WTC11 (cell line): ENCODE measurements around the gene SSH2. TPM values are rescaled to one million over a fixed set of nuclear protein-coding genes. Genes with fewer than 3 reads are reported as not detected.

Experiments used
- ATAC-seq: fragments of 200-7000 bp; cut with Tn5 transposase; 2 replicates; pipeline ENCODE4 v1.10.0; 2021; ENCODE audit warnings: mild to moderate bottlenecking, moderate library complexity
- CTCF ChIA-PET: fragments of 300-600 bp; sonication (Branson Sonifier 250); formaldehyde crosslinking; loops from one replicate; lab custom pipeline; 2021; ENCODE audit warnings: antibody characterized with exemption; lab: Charles Lee
- POLR2A ChIA-PET: fragments of 350-600 bp; sonication (Branson Sonifier 250); formaldehyde crosslinking; loops from one replicate; lab custom pipeline; 2021; ENCODE audit warnings: antibody characterized with exemption; lab: Charles Lee
- DNase-seq: peaks from one replicate; pipeline ENCODE4 v3.0.0; 2021; ENCODE audit warnings: low spot score
- H3K27ac Mint-ChIP-seq: 2 replicates; pipeline ENCODE4 v1.8.0; 2021; ENCODE audit warnings: mixed read lengths
- H3K27me3 Mint-ChIP-seq: 2 replicates; pipeline ENCODE4 v1.8.0; 2021; ENCODE audit warnings: low read depth, mild to moderate bottlenecking, moderate library complexity, mixed read lengths
- H3K36me3 Mint-ChIP-seq: 2 replicates; pipeline ENCODE4 v1.8.0; 2021; ENCODE audit warnings: mixed read lengths
- H3K4me1 Mint-ChIP-seq: 2 replicates; pipeline ENCODE4 v1.8.0; 2022; ENCODE audit warnings: mixed read lengths
- H3K4me3 Mint-ChIP-seq: 2 replicates; pipeline ENCODE4 v1.8.0; 2021; ENCODE audit warnings: mild to moderate bottlenecking, moderate library complexity, mixed read lengths
- H3K9me3 Mint-ChIP-seq: 2 replicates; pipeline ENCODE4 v1.8.0; 2021; ENCODE audit warnings: mixed read lengths
- ARID4B ChIP-seq: sonication (generic); formaldehyde crosslinking; IDR thresholded peaks from 2 replicates; pipeline ENCODE4 v1.8.0; 2023; ENCODE audit warnings: missing genetic modification reagents, mild to moderate bottlenecking, borderline replicate concordance
- ATF2 ChIP-seq: sonication (generic); formaldehyde crosslinking; IDR thresholded peaks from 2 replicates; pipeline ENCODE4 v1.8.1; 2022; ENCODE audit warnings: low read depth, missing genetic modification reagents, borderline replicate concordance
- ATF3 ChIP-seq: sonication (generic); formaldehyde crosslinking; conservative IDR thresholded peaks from 2 replicates; pipeline ENCODE4 v1.8.1; 2022; ENCODE audit warnings: mild to moderate bottlenecking, missing genetic modification reagents
- CTCF ChIP-seq: fragments of 200-600 bp; IDR thresholded peaks from 2 replicates; pipeline ENCODE4 v1.8.0; 2022; ENCODE audit warnings: antibody characterized with exemption
- ELF4 ChIP-seq: sonication (generic); formaldehyde crosslinking; IDR thresholded peaks from 2 replicates; pipeline ENCODE4 v1.8.1; 2022; ENCODE audit warnings: low read depth, mild to moderate bottlenecking, moderate library complexity, missing genetic modification reagents
- EMX1 ChIP-seq: fragments of 250-450 bp; sonication (Bioruptor Pico); IDR thresholded peaks from 2 replicates; pipeline ENCODE4 v1.8.0; 2021; ENCODE audit warnings: mild to moderate bottlenecking
- MXD4 ChIP-seq: fragments of 250-450 bp; sonication (Bioruptor Pico); IDR thresholded peaks from 2 replicates; pipeline ENCODE4 v1.8.0; 2021; ENCODE audit warnings: mild to moderate bottlenecking, moderate library complexity, borderline replicate concordance
- NR2C2 ChIP-seq: sonication (generic); formaldehyde crosslinking; IDR thresholded peaks from 2 replicates; pipeline ENCODE4 v1.8.0; 2022; ENCODE audit warnings: mild to moderate bottlenecking, missing genetic modification reagents
- OVOL2 ChIP-seq: fragments of 250-450 bp; sonication (Bioruptor Pico); IDR thresholded peaks from 2 replicates; pipeline ENCODE4 v1.9.0; 2021; ENCODE audit warnings: mild to moderate bottlenecking, borderline replicate concordance
- SMAD4 ChIP-seq: sonication (generic); formaldehyde crosslinking; IDR thresholded peaks from 2 replicates; pipeline ENCODE4 v1.8.0; 2022; ENCODE audit warnings: mild to moderate bottlenecking, missing genetic modification reagents
- STAT6 ChIP-seq: sonication (generic); formaldehyde crosslinking; conservative IDR thresholded peaks from 2 replicates; pipeline ENCODE4 v1.8.1; 2023; ENCODE audit warnings: mild to moderate bottlenecking, low read depth, missing genetic modification reagents, moderate library complexity
- TCF7 ChIP-seq: sonication (generic); formaldehyde crosslinking; IDR thresholded peaks from 2 replicates; pipeline ENCODE4 v1.8.0; 2022; ENCODE audit warnings: mild to moderate bottlenecking, low read depth, missing genetic modification reagents, moderate library complexity
- USF2 ChIP-seq: sonication (generic); formaldehyde crosslinking; IDR thresholded peaks from 2 replicates; pipeline ENCODE4 v1.8.1; 2023; ENCODE audit warnings: mild to moderate bottlenecking, missing genetic modification reagents, moderate library complexity
- ZBTB21 ChIP-seq: sonication (generic); formaldehyde crosslinking; IDR thresholded peaks from 2 replicates; pipeline ENCODE4 v1.8.1; 2023; ENCODE audit warnings: mild to moderate bottlenecking, missing genetic modification reagents, borderline replicate concordance
- ZNF138 ChIP-seq: sonication (generic); formaldehyde crosslinking; conservative IDR thresholded peaks from 2 replicates; pipeline ENCODE4 v1.8.1; 2022; ENCODE audit warnings: mild to moderate bottlenecking, moderate library complexity, missing genetic modification reagents
- ZNF263 ChIP-seq: sonication (generic); formaldehyde crosslinking; IDR thresholded peaks from 2 replicates; pipeline ENCODE4 v1.8.1; 2022; ENCODE audit warnings: low read depth, mild to moderate bottlenecking, moderate library complexity, missing genetic modification reagents
- ZNF423 ChIP-seq: fragments of 250-450 bp; sonication (Bioruptor Pico); IDR thresholded peaks from 2 replicates; pipeline ENCODE4 v2.1.2; 2022; ENCODE audit warnings: mild to moderate bottlenecking, moderate library complexity
- ZNF671 ChIP-seq: fragments of 250-450 bp; sonication (Bioruptor Pico); IDR thresholded peaks from 2 replicates; pipeline ENCODE4 v1.8.0; 2021; ENCODE audit warnings: mild to moderate bottlenecking
- total RNA-seq: library from RNA; stranded (reverse); gene quantifications from 3 replicates; pipeline ENCODE4 v1.2.3, GENCODE V29; 2021

Gene SSH2
- total RNA-seq, 1 experiment from 2014 or later = 14.3 TPM

GRCh38 chr17:29883497-29883896, 46.5 kb downstream of the SSH2 start (continued):
- no peak for TF ChIP-seq ARID4B (CRISPR knock-in tag)
- no peak for TF ChIP-seq ZBTB21
- no peak for TF ChIP-seq ZNF671 (CRISPR knock-in tag)
- TF ChIP-seq ATF2 (CRISPR knock-in tag) = no peak
- TF ChIP-seq, all 79 proteins: peak for 0

GRCh38 chr17:29881256-29881655, 48.8 kb downstream of the SSH2 start:
- Mint-ChIP-seq H3K27me3 (no peaks in the 10 kb centered on the region), H3K4me3 (no peak overlapping the region), H3K27ac (no peak overlapping the region), H3K9me3 (no peaks in the 10 kb centered on the region), H3K36me3 (no peaks in the 10 kb centered on the region), H3K4me1 (peaks cover 4% of the 10 kb centered on the region; the same call in 1 of the 2 replicates)
- TF ChIP-seq ZNF671 (CRISPR knock-in tag) = no peak
- no peak for TF ChIP-seq ZNF423 (CRISPR knock-in tag)
- no peak for TF ChIP-seq ELF4
- no peak for TF ChIP-seq MXD4 (CRISPR knock-in tag)
- no peak for TF ChIP-seq ZNF263
- no peak for TF ChIP-seq NR2C2 (CRISPR knock-in tag)
- TF ChIP-seq CTCF = no peak
- no peak for TF ChIP-seq OVOL2 (CRISPR knock-in tag)
- no peak for TF ChIP-seq SMAD4 (CRISPR knock-in tag)
- no peak for TF ChIP-seq TCF7 (CRISPR knock-in tag)
- TF ChIP-seq EMX1 (CRISPR knock-in tag) = no peak
- no peak for TF ChIP-seq USF2
- no peak for TF ChIP-seq ATF3
- TF ChIP-seq STAT6 (CRISPR knock-in tag) = no peak
- TF ChIP-seq ZNF138 (CRISPR knock-in tag) = no peak
- ChIA-PET POLR2A (no interaction called here), CTCF (interaction anchor here (1.2 to 1.4 kb wide), 2 partner anchors 50 to 212 kb away, joined by 3 to 5 read pairs; no protein-coding TSS in a partner anchor)
- ATAC-seq (no peak), DNase-seq (no peak)
